CD4-positive, alpha-beta T cell treated with Interleukin-1 beta for 1 hour (primary cell): ENCODE measurements around the gene MXD3.

Source experiments
- DNase-seq, 2 donors: peaks; one replicate each; pipeline ENCODE4 v3.0.0-alpha.2; 2020 to 2022

Gene MXD3

GRCh38 chr5:177302354-177303110 lies 9.2 kb downstream of the MXD3 start:
- DNase-seq, result no peak

- DNase-seq, result no peak
Measured at GRCh38 chr5:177301503-177302165, 10.1 kb downstream of the MXD3 start.

GRCh38 chr5:177300951-177301350 lies 10.7 kb downstream of the MXD3 start:
- DNase-seq, result no peak

GRCh38 chr5:177300236-177300880 lies 11.3 kb downstream of the MXD3 start:
- peak; percentile 76 to 79 for DNase-seq

GRCh38 chr5:177299697-177300096 lies 12.0 kb downstream of the MXD3 start:
- DNase-seq, result no peak

GRCh38 chr5:177297922-177298321 lies 13.8 kb downstream of the MXD3 start:
- no peak for DNase-seq

GRCh38 chr5:177296581-177296980 lies 15.1 kb downstream of the MXD3 start:
- no peak for DNase-seq

GRCh38 chr5:177295924-177296323 lies 15.8 kb downstream of the MXD3 start:
- no peak for DNase-seq

- no peak for DNase-seq
Measured at GRCh38 chr5:177294632-177295031, 17.1 kb downstream of the MXD3 start.

- no peak for DNase-seq
Measured at GRCh38 chr5:177293819-177294581, 17.7 kb downstream of the MXD3 start.

- DNase-seq, result no peak
Measured at GRCh38 chr5:177291735-177292134, 20.0 kb downstream of the MXD3 start.

GRCh38 chr5:177290816-177291596 lies 20.7 kb downstream of the MXD3 start:
- no peak for DNase-seq

- no peak for DNase-seq
Measured at GRCh38 chr5:177288191-177288590, 23.5 kb downstream of the MXD3 start.

GRCh38 chr5:177276886-177277285 lies 34.8 kb downstream of the MXD3 start:
- DNase-seq, result no peak

- no peak for DNase-seq
Measured at GRCh38 chr5:177275883-177276282, 35.8 kb downstream of the MXD3 start.

GRCh38 chr5:177271113-177271512 lies 40.6 kb downstream of the MXD3 start:
- DNase-seq, result no peak

GRCh38 chr5:177270653-177271052 lies 41.0 kb downstream of the MXD3 start:
- no peak for DNase-seq

GRCh38 chr5:177269976-177270375 lies 41.7 kb downstream of the MXD3 start:
- DNase-seq, result no peak

- DNase-seq, result no peak
Measured at GRCh38 chr5:177269232-177269895, 42.3 kb downstream of the MXD3 start.

- no peak for DNase-seq
Measured at GRCh38 chr5:177265395-177265794, 46.3 kb downstream of the MXD3 start.

GRCh38 chr5:177264178-177264577 lies 47.5 kb downstream of the MXD3 start:
- DNase-seq, result no peak

GRCh38 chr5:177261510-177261909 lies 50.2 kb downstream of the MXD3 start:
- DNase-seq, result no peak
